Measurements from ENCODE around the gene SPRED3. TPM values are rescaled to one million over a fixed set of nuclear protein-coding genes. Genes with fewer than 3 reads are reported as not detected.

Gene SPRED3
- total and polyA plus RNA-seq, 2 of the 8 experiments (the other 6 are each of a cell fraction or from before 2014, with no cell fraction given): 8.1 to 10.3 TPM

GRCh38 chr19:38442736-38443135 is 54.2 kb downstream of the SPRED3 start:
- no peak overlapping the region for H2AK5ac ChIP-seq (ENCODE audit: low read depth, low read length)
- no peak overlapping the region for H3K4ac ChIP-seq (replicated peaks; ENCODE audit: insufficient read length, low read depth, low read length)
- peaks cover 0 to 2% of the 10 kb centered on the region in 2 experiments for H4K20me1 ChIP-seq (replicated peaks in 1 of 2; ENCODE audit: control insufficient read depth in 1 of 2, insufficient read depth in 2 of 2, low read length in 2 of 2)
- H2BK12ac ChIP-seq (ENCODE audit: low read depth, low read length): no peak overlapping the region
- H3K79me1 ChIP-seq (ENCODE audit: low read depth, low read length): no peaks in the 10 kb centered on the region
- ChIA-PET POLR2A (ENCODE audit: partially characterized antibody) (interaction anchor here (1.2 kb wide), 1 partner anchor 37 kb away, joined by 3 read pairs; no protein-coding TSS in a partner anchor), CTCF (ENCODE audit: partially characterized antibody) (no interaction called here)
- DNase-seq (ENCODE audit: low read depth in 1 of 2, low spot score in 2 of 2) (no peak), FAIRE-seq (no peak)
- H3K14ac ChIP-seq (ENCODE audit: insufficient read length): no peak overlapping the region
- no peak overlapping the region; the same call in 1 of the 2 replicates for H4K8ac ChIP-seq (ENCODE audit: extremely low read depth, insufficient read depth, low read length)
- H3K9me3 ChIP-seq (ENCODE audit: insufficient read depth in 2 of 2, low read depth in 1 of 2, low read length in 1 of 2): no peaks in the 10 kb centered on the region
- no peak overlapping the region for H4K91ac ChIP-seq (replicated peaks; ENCODE audit: insufficient read length, low read length)
- peaks cover 0 to 5% (median 3%) of the 10 kb centered on the region in 4 experiments; a peak in 5 of 7 replicates for H3K4me1 ChIP-seq (replicated peaks in 1 of 4; ENCODE audit: control insufficient read depth in 3 of 4, insufficient read depth in 4 of 4, low read length in 3 of 4)
- no peak overlapping the region for H3K23ac ChIP-seq (ENCODE audit: insufficient read length)
- H2BK5ac ChIP-seq (ENCODE audit: low read depth, low read length): no peak overlapping the region
- no peaks in the 10 kb centered on the region for H3K79me2 ChIP-seq (ENCODE audit: control insufficient read depth in 1 of 2, insufficient read depth in 2 of 2, low read length in 2 of 2)
- H2BK20ac ChIP-seq (ENCODE audit: low read length): no peak overlapping the region
- no peaks in the 10 kb centered on the region for H3K23me2 ChIP-seq (ENCODE audit: low read depth, low read length)
- H2BK15ac ChIP-seq (ENCODE audit: low read length): no peak overlapping the region
- no peak overlapping the region for H4K5ac ChIP-seq (ENCODE audit: insufficient read length, low read depth, low read length)
- no peak overlapping the region for H2AFZ ChIP-seq (ENCODE audit: low read length)
- H2BK120ac ChIP-seq (replicated peaks; ENCODE audit: low read depth, low read length): no peak overlapping the region
- peaks cover 0 to 7% (median 5%) of the 10 kb centered on the region in 4 experiments; a peak in 5 of 8 replicates for H3K36me3 ChIP-seq (ENCODE audit: control insufficient read depth in 2 of 4, insufficient read depth in 4 of 4, low read length in 3 of 4)
- TF ChIP-seq CEBPB (IDR thresholded peaks at IDR 0.05; ENCODE audit: low read depth, low read length) (no peak), SP2 (IDR thresholded peaks at IDR 0.05; ENCODE audit: low read length) (no peak), E2F6 (IDR thresholded peaks at IDR 0.05) (no peak), JUND (IDR thresholded peaks at IDR 0.05; ENCODE audit: low read length) (no peak), PHF8 (conservative IDR thresholded peaks at IDR 0.05; ENCODE audit: low read depth, low read length) (no peak), YY1 (IDR thresholded peaks at IDR 0.05; ENCODE audit: low read depth, low read length) (no peak), SRF (IDR thresholded peaks at IDR 0.05; ENCODE audit: low read depth, low read length) (no peak), SIN3A (conservative IDR thresholded peaks at IDR 0.05 in 1 of 2, IDR thresholded peaks at IDR 0.05 in 1 of 2; ENCODE audit: low read depth in 1 of 2, low read length in 2 of 2) (no peak)
- TF ChIP-seq, protein P1, sequence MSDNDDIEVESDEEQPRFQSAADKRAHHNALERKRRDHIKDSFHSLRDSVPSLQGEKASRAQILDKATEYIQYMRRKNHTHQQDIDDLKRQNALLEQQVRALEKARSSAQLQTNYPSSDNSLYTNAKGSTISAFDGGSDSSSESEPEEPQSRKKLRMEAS (IDR thresholded peaks at IDR 0.05): no peak
- no peak overlapping the region for H3K9ac ChIP-seq (replicated peaks in 1 of 4; ENCODE audit: extremely low read depth in 1 of 4, low read depth in 3 of 4, low read length in 3 of 4)
- no peak overlapping the region for H3K18ac ChIP-seq (ENCODE audit: extremely low read depth, low read length)
- no peak overlapping the region for H3K4me2 ChIP-seq (ENCODE audit: insufficient read depth in 1 of 2, low read depth in 2 of 2, low read length in 2 of 2)
- no peak overlapping the region for H3K56ac ChIP-seq (replicated peaks; ENCODE audit: insufficient read length, low read depth, low read length)
- WGBS, 2 experiments (ENCODE audit: extremely low coverage in 1 of 2, insufficient coverage in 1 of 2, insufficient read length in 1 of 2, insufficient replicate concordance in 2 of 2, low coverage in 1 of 2, low lambda C conversion rate in 2 of 2, missing lambda C conversion rate in 1 of 2): 89% methylated on average over 8 of the region's 9 CpGs; no CpG with 5 or more reads in 1 of the 2 experiments
- H3K27me3 ChIP-seq (replicated peaks in 1 of 4; ENCODE audit: control insufficient read depth in 3 of 4, extremely low read depth in 1 of 4, insufficient read depth in 3 of 4, low read length in 3 of 4): no peaks in the 10 kb centered on the region
- no peak overlapping the region for H3K4me3 ChIP-seq (ENCODE audit: extremely low read depth in 1 of 4, insufficient read depth in 2 of 4, low read depth in 3 of 4, low read length in 4 of 4)
- no peak overlapping the region for H3K27ac ChIP-seq (ENCODE audit: low read depth, low read length)
